GM12892 (cell line): Measurements from ENCODE around the gene TCP11.

Source experiments
- POLR2A ChIP-seq: IDR thresholded peaks from 2 replicates; pipeline ENCODE4 v1.6.1; 2011; ENCODE audit warnings: low read depth, low read length, control low read depth
- POLR2AphosphoS5 ChIP-seq: IDR thresholded peaks from 2 replicates; pipeline ENCODE4 v1.6.1; 2011; ENCODE audit warnings: low read depth, low read length, control low read depth
- TAF1 ChIP-seq: IDR thresholded peaks from 2 replicates; pipeline ENCODE4 v1.6.1; 2011; ENCODE audit warnings: low read depth, mild to moderate bottlenecking, control low read depth, low read length, borderline replicate concordance

DNA sequence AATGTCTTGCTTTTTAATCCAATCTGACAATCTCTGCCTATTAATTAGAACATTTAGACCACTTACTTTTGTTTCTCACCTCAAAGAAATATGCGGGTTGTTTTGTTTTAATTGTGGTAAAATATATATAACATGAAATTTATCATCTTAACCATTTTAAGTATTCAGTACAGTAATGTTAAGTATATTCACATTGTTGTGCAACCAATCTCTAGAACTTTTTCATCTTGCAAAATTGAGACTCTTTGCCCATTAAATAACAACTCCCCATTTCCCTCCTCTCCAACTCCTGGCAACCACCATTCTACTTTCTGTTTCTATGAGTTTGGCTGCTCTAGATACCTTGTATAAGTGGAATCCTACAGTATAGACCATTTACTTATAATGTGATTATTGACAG is 13.8 kb upstream of the TCP11 start:
- TF ChIP-seq POLR2A (no peak), POLR2AphosphoS5 (no peak), TAF1 (no peak)
